MCF 10A (cell line): ENCODE measurements around the gene LOXL4. TPM values are rescaled to one million over a fixed set of nuclear protein-coding genes. Genes with fewer than 3 reads are reported as not detected.
A peak's percentile ranks its signal among the peaks of the same experiment; 100 is the strongest.

Experiments
- BruUV-seq: library from RNA; stranded (reverse); fragments of 400-500 nt; replicated peaks from 2 replicates; lab custom pipeline; 2021; lab: Mats Ljungman, UMichigan
- CTCF ChIA-PET: fragments of 300-600 bp; sonication (Branson Sonifier 250); formaldehyde crosslinking; extraction: SDS; loops from one replicate; lab custom pipeline; 2021; ENCODE audit warnings: antibody characterized with exemption, inconsistent platforms; lab: Yijun Ruan, JAX
- POLR2A ChIA-PET: fragments of 300-600, 350-650 bp; sonication (Branson Sonifier 250); formaldehyde crosslinking; extraction: SDS; loops from one replicate; lab custom pipeline; 2020; ENCODE audit warnings: antibody characterized with exemption, inconsistent platforms; lab: Yijun Ruan, JAX
- DNase-seq: peaks from one replicate; pipeline ENCODE4 v3.0.0-alpha.2; 2018; ENCODE audit not compliant: unreplicated experiment
- H3K27ac Mint-ChIP-seq: one replicate; pipeline ENCODE4 v1.8.0; 2022; ENCODE audit warnings: mild to moderate bottlenecking, low read depth, mixed read lengths; ENCODE audit not compliant: unreplicated experiment
- H3K27me3 Mint-ChIP-seq: one replicate; pipeline ENCODE4 v1.8.0; 2022; ENCODE audit warnings: mixed read lengths; ENCODE audit not compliant: insufficient read depth, unreplicated experiment
- H3K36me3 Mint-ChIP-seq: one replicate; pipeline ENCODE4 v1.8.0; 2022; ENCODE audit warnings: mild to moderate bottlenecking, moderate library complexity, mixed read lengths; ENCODE audit not compliant: insufficient read depth, unreplicated experiment
- H3K4me1 Mint-ChIP-seq: one replicate; pipeline ENCODE4 v1.8.0; 2022; ENCODE audit warnings: mixed read lengths; ENCODE audit not compliant: insufficient read depth, unreplicated experiment
- H3K4me3 Mint-ChIP-seq: one replicate; pipeline ENCODE4 v1.8.0; 2022; ENCODE audit warnings: mild to moderate bottlenecking, moderate library complexity, mixed read lengths; ENCODE audit not compliant: unreplicated experiment
- H3K9me3 Mint-ChIP-seq: one replicate; pipeline ENCODE4 v1.8.0; 2022; ENCODE audit warnings: mixed read lengths; ENCODE audit not compliant: unreplicated experiment
- intact Hi-C: fragments of 100-400 bp; cut with micrococcal nuclease; formaldehyde crosslinking; loops from 2 replicates; pipeline ENCODE4 v1.14.1; 2022
- total RNA-seq: library from RNA; stranded (reverse); gene quantifications from 2 replicates; pipeline ENCODE4 v1.2.3, GENCODE V29; 2022
- TF ChIP-seq, protein P1 (sequence below): fragments of 200-600 bp; IDR thresholded peaks from one replicate; pipeline ENCODE4 v1.8.0; 2022; ENCODE audit warnings: antibody characterized with exemption, mild to moderate bottlenecking; ENCODE audit not compliant: unreplicated experiment

Gene LOXL4
- total RNA-seq, 1 experiment from 2014 or later: not detected

DNA sequence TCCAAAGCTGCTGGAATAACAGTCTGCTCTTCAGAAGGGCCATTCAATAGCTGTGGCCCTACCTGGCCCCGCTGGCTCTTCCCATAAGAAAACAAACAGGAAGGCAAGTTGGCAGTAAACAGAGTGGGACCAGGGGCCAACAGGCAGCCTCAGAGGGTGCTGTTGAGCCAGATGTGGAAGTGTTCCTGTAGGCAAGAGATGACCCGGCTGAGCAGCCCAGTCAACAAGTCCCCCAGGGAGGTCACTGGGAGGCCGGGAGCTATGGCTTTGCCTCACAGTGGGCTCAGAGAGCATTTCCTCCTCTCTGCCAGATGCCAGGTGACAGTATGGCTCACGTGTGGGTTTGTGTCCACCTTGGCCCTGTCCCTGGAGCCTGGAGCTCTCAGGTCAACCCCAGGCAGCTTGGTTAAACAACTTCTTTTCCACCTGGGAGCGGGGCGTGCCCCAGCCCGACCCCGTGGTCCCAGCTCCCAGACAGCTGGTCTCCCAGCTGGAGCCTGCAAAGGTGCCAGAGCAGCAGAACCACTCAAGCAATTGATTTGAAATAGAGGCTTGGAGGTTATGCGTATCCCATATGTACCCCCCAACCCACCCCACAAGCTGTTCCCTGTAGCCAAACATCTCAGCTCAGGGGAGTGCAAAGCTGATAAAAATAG, 33.8 kb upstream of the LOXL4 start:
- Mint-ChIP-seq H3K4me1 (no peaks in the 10 kb centered on the region), H3K4me3 (no peak overlapping the region), H3K27ac (no peak overlapping the region), H3K27me3 (peaks cover 49% of the 10 kb centered on the region), H3K9me3 (no peaks in the 10 kb centered on the region), H3K36me3 (no peaks in the 10 kb centered on the region)
- TF ChIP-seq, protein P1, sequence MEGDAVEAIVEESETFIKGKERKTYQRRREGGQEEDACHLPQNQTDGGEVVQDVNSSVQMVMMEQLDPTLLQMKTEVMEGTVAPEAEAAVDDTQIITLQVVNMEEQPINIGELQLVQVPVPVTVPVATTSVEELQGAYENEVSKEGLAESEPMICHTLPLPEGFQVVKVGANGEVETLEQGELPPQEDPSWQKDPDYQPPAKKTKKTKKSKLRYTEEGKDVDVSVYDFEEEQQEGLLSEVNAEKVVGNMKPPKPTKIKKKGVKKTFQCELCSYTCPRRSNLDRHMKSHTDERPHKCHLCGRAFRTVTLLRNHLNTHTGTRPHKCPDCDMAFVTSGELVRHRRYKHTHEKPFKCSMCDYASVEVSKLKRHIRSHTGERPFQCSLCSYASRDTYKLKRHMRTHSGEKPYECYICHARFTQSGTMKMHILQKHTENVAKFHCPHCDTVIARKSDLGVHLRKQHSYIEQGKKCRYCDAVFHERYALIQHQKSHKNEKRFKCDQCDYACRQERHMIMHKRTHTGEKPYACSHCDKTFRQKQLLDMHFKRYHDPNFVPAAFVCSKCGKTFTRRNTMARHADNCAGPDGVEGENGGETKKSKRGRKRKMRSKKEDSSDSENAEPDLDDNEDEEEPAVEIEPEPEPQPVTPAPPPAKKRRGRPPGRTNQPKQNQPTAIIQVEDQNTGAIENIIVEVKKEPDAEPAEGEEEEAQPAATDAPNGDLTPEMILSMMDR: no peak
- no TSS peak for BruUV-seq
- no peak for DNase-seq
- CTCF ChIA-PET: interaction anchor here (0.7 to 1.7 kb wide), 5 partner anchors 11 to 269 kb away, joined by 3 to 4 read pairs (median 3); no protein-coding TSS in a partner anchor
- intact Hi-C loops: no loop called here
- POLR2A ChIA-PET: no interaction called here

DNA sequence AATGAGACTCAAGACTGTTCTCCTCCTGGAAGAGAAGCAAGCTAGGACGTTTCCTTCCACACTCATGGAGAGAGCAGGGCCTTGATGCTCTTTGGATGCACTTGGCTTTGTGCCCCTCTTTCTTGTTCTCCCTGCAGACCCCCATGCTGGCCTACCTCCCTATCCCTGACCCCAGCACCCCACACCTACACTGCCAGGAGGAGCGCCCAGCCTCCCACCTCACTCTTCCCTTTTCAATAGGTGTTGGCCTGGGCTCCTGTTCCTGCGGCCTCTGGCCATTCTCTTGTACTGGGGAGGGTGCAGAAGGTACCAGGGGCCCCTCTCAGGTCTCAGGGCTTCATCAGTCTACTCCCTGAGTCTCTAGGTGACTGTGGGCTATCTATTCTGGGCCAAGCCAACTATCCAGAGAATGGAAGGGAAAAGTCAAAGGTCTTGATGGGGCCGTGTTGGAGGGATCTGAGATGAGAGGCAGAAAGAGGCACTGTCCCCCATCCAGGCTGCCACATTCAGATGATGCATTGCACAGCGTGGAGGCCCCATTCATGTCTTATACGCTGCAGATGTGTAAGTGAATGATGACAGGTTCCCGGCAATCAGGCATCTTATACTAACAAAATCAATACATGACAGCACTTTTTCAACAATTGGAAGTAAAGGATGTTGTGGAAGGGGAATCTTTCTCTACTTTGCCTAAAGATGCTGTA, 32.7 kb upstream of the LOXL4 start:
- ChIA-PET POLR2A (no interaction called here), CTCF (interaction anchor here (0.6 to 1.5 kb wide), 3 partner anchors 10 to 474 kb away, joined by 3 read pairs; no protein-coding TSS in a partner anchor)
- BruUV-seq: no TSS peak
- H3K27ac Mint-ChIP-seq: no peak overlapping the region
- no peaks in the 10 kb centered on the region for H3K9me3 Mint-ChIP-seq
- TF ChIP-seq, protein P1: no peak
- peaks cover 7% of the 10 kb centered on the region for H3K4me1 Mint-ChIP-seq
- no peak for DNase-seq
- intact Hi-C loops: no loop called here
- H3K27me3 Mint-ChIP-seq: peaks cover 50% of the 10 kb centered on the region
- no peaks in the 10 kb centered on the region for H3K36me3 Mint-ChIP-seq
- H3K4me3 Mint-ChIP-seq: no peak overlapping the region

DNA sequence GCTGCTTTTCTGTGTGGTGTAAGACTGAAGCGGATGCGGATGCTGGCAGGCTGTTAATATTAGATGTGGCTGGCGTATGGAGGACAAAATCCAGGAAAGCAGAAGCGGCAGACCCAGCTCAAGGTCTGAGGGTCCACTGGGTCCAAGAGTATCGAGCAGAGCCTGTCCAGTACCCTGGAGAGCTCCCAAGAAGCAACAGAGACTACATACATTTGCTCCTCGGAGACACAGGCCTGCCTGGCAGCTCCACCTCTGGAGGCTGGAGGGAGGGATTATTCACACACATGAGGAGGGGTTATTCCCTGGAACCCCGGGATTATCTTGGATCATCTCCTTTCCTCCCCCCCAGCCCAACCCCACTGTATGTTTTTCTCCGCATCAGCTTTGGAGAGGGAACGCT, 31.3 kb upstream of the LOXL4 start:
- CTCF ChIA-PET: interaction anchor here (1.0 to 1.5 kb wide), 2 partner anchors 9 to 11 kb away, joined by 3 to 6 read pairs; no protein-coding TSS in a partner anchor
- BruUV-seq: no TSS peak
- intact Hi-C loops: no loop called here
- H3K4me1 Mint-ChIP-seq: peaks cover 13% of the 10 kb centered on the region
- H3K27ac Mint-ChIP-seq: no peak overlapping the region
- DNase-seq: peak; percentile 22
- no peaks in the 10 kb centered on the region for H3K9me3 Mint-ChIP-seq
- POLR2A ChIA-PET: interaction anchor here (0.6 to 0.7 kb wide), 2 partner anchors 11 to 13 kb away, joined by 3 read pairs; no protein-coding TSS in a partner anchor
- no peak overlapping the region for H3K4me3 Mint-ChIP-seq
- TF ChIP-seq, protein P1: no peak
- H3K36me3 Mint-ChIP-seq: no peaks in the 10 kb centered on the region
- H3K27me3 Mint-ChIP-seq: peaks cover 39% of the 10 kb centered on the region

DNA sequence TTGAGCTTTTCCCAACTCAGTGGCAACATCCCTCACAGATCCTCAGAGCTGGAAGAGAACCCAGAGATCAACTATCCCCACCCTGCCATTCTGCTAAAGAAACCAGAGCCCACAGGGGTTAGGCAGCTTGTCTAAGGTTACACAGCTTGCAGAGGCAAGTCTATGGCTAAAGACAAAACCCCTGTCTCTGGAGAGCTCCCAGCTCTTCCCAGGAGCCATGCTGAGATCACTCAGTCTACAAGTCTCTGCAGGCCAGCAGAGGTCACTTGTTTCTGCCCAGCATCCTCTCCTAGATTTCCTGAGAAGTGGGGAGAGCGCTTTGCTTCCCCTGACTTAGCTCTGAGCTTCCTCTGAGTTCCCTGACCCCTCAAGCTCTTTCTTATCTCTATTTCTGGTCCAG, 28.5 kb upstream of the LOXL4 start:
- Mint-ChIP-seq H3K4me1 (peaks cover 20% of the 10 kb centered on the region), H3K27me3 (peaks cover 18% of the 10 kb centered on the region), H3K9me3 (no peaks in the 10 kb centered on the region), H3K4me3 (no peak overlapping the region), H3K27ac (no peak overlapping the region), H3K36me3 (no peaks in the 10 kb centered on the region)
- ChIA-PET POLR2A (interaction anchor here (1.2 kb wide), 1 partner anchor 13 kb away, joined by 5 read pairs; no protein-coding TSS in a partner anchor), CTCF (interaction anchor here (0.8 to 3.1 kb wide), 8 partner anchors 8 to 126 kb away, joined by 3 to 15 read pairs (median 6); no protein-coding TSS in a partner anchor)
- intact Hi-C loops: no loop called here
- BruUV-seq: no TSS peak
- peak; percentile 32 for DNase-seq
- TF ChIP-seq, protein P1: no peak
